HFFc6 (cell line): ENCODE results near the gene HBE1. TPM values are rescaled to one million over a fixed set of nuclear protein-coding genes. Genes with fewer than 3 reads are reported as not detected.

Experiments
- DNase-seq: peaks from one replicate; pipeline ENCODE4 v3.0.0-alpha.2; 2018
- H3K27ac Mint-ChIP-seq: 2 replicates; pipeline ENCODE4 v1.8.0; 2020; ENCODE audit warnings: mild to moderate bottlenecking, mixed read lengths
- H3K27me3 Mint-ChIP-seq: 2 replicates; pipeline ENCODE4 v1.8.0; 2021; ENCODE audit warnings: mild to moderate bottlenecking, moderate library complexity, mixed read lengths; ENCODE audit not compliant: insufficient read depth
- H3K36me3 Mint-ChIP-seq: 2 replicates; pipeline ENCODE4 v1.8.0; 2021; ENCODE audit warnings: low read depth, mixed read lengths
- H3K4me1 Mint-ChIP-seq: 2 replicates; pipeline ENCODE4 v1.8.0; 2020; ENCODE audit warnings: low read depth, mixed read lengths
- H3K4me3 Mint-ChIP-seq: 2 replicates; pipeline ENCODE4 v1.8.0; 2020; ENCODE audit warnings: mild to moderate bottlenecking, moderate library complexity, mixed read lengths
- H3K9me3 Mint-ChIP-seq: 2 replicates; pipeline ENCODE4 v1.8.0; 2020; ENCODE audit warnings: mild to moderate bottlenecking, mixed read lengths
- total RNA-seq, 6 experiments: library from RNA; stranded (reverse); fragmentation: NEBNext Ultra II Directional; extraction: Animal tissue kit (Norgen Biotek cat#: 25700); gene quantifications; 2 replicates in 1 of 6; 3 replicates in 5 of 6; pipeline ENCODE4 v1.2.3, GENCODE V29; 2021
- TF ChIP-seq, protein P1 (sequence below): fragments of 200-600 bp; sonication (generic); IDR thresholded peaks from 2 replicates; pipeline ENCODE4 v1.5.0; 2021; ENCODE audit warnings: antibody characterized with exemption, mild to moderate bottlenecking

HBE1 gene
- total RNA-seq, 6 experiments from 2014 or later = not detected

DNA sequence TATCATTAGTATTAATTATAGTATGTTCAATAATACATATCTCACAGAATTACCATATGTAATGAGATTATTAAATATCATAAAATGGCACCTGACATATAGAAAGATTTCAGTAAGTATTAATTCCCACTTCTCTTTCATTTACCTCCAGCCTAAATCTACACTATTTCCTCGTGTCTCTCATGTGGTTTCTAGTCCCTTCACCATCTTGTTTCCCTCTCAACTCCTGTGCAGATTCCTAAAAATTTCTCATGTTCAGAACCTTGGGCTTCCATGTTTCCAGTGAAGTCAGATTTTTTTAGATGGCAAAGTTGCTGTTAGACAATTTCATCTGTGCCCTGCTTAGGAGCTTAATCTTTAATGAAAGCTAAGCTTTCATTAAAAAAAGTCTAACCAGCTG, 14.1 kb upstream of the HBE1 start:
- H3K27me3 Mint-ChIP-seq = no peaks in the 10 kb centered on the region
- no peaks in the 10 kb centered on the region for H3K36me3 Mint-ChIP-seq
- no peak for DNase-seq
- TF ChIP-seq, protein P1, sequence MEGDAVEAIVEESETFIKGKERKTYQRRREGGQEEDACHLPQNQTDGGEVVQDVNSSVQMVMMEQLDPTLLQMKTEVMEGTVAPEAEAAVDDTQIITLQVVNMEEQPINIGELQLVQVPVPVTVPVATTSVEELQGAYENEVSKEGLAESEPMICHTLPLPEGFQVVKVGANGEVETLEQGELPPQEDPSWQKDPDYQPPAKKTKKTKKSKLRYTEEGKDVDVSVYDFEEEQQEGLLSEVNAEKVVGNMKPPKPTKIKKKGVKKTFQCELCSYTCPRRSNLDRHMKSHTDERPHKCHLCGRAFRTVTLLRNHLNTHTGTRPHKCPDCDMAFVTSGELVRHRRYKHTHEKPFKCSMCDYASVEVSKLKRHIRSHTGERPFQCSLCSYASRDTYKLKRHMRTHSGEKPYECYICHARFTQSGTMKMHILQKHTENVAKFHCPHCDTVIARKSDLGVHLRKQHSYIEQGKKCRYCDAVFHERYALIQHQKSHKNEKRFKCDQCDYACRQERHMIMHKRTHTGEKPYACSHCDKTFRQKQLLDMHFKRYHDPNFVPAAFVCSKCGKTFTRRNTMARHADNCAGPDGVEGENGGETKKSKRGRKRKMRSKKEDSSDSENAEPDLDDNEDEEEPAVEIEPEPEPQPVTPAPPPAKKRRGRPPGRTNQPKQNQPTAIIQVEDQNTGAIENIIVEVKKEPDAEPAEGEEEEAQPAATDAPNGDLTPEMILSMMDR = no peak
- no peak overlapping the region for H3K4me3 Mint-ChIP-seq
- no peak overlapping the region for H3K27ac Mint-ChIP-seq
- peaks cover 64% of the 10 kb centered on the region for H3K4me1 Mint-ChIP-seq
- no peaks in the 10 kb centered on the region for H3K9me3 Mint-ChIP-seq

GRCh38 chr11:5283086-5283485, 13.3 kb upstream of the HBE1 start:
- TF ChIP-seq, protein P1 = no peak
- Mint-ChIP-seq H3K4me1 (peaks cover 58% of the 10 kb centered on the region), H3K27me3 (no peaks in the 10 kb centered on the region), H3K36me3 (no peaks in the 10 kb centered on the region), H3K9me3 (no peaks in the 10 kb centered on the region), H3K4me3 (no peak overlapping the region), H3K27ac (no peak overlapping the region)
- DNase-seq = no peak

DNA sequence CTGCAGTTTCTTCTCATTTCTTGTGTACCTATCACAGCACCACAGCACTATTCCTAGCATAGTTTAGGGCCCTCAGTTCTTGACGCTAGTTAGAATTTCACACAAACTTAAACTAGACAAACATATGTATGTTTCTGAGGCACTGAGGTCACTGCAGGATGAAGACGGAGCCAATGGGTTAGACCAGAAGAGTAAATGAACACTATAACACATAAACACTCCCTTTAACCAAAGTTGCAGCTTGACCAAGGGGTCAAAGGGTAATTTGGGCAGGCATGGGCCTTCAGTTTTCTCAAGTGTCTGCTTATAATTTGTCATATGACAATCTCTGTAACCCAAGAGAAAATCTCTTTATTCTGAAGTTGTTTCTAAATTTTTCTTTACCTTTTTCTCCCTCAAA, 12.9 kb upstream of the HBE1 start:
- no peak for DNase-seq
- no peaks in the 10 kb centered on the region for H3K27me3 Mint-ChIP-seq
- H3K36me3 Mint-ChIP-seq = no peaks in the 10 kb centered on the region
- H3K27ac Mint-ChIP-seq = no peak overlapping the region
- TF ChIP-seq, protein P1 = no peak
- no peak overlapping the region for H3K4me3 Mint-ChIP-seq
- no peaks in the 10 kb centered on the region for H3K9me3 Mint-ChIP-seq
- H3K4me1 Mint-ChIP-seq = peaks cover 58% of the 10 kb centered on the region

DNA sequence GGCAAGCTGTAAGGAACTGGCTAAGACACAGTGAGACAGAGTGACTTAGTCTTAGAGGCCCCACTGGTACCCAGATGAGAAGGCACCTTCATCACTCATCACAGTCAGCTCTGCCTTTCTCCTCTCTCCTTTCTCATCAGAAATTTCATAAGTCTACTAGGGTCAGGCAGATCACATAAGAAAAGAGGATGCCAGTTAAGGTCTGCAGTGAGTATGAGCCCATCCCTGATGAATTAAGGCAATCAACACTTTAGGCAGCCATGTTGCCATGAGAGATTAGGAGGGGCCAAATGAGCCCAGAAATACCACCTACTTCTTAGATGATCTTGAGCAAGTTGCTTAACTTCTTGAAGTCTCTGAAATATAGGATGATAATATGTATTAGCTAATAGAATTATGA, 11.9 kb upstream of the HBE1 start:
- no peak for DNase-seq
- Mint-ChIP-seq H3K9me3 (no peaks in the 10 kb centered on the region), H3K4me3 (no peak overlapping the region)

DNA sequence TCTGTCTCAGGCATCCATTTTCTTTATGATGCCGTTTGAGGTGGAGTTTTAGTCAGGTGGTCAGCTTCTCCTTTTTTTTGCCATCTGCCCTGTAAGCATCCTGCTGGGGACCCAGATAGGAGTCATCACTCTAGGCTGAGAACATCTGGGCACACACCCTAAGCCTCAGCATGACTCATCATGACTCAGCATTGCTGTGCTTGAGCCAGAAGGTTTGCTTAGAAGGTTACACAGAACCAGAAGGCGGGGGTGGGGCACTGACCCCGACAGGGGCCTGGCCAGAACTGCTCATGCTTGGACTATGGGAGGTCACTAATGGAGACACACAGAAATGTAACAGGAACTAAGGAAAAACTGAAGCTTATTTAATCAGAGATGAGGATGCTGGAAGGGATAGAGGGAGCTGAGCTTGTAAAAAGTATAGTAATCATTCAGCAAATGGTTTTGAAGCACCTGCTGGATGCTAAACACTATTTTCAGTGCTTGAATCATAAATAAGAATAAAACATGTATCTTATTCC, 10.9 kb upstream of the HBE1 start:
- peak; percentile 99 for DNase-seq
- Mint-ChIP-seq H3K36me3 (no peaks in the 10 kb centered on the region), H3K27me3 (no peaks in the 10 kb centered on the region), H3K27ac (peak overlapping the region; percentile 83), H3K9me3 (no peaks in the 10 kb centered on the region), H3K4me1 (peaks cover 45% of the 10 kb centered on the region), H3K4me3 (peak overlapping the region; percentile 32)
- TF ChIP-seq, protein P1 = no peak

More for the DNA sequence above, 11.9 kb upstream of the HBE1 start:
- H3K27me3 Mint-ChIP-seq = no peaks in the 10 kb centered on the region
- H3K36me3 Mint-ChIP-seq = no peaks in the 10 kb centered on the region
- peaks cover 52% of the 10 kb centered on the region for H3K4me1 Mint-ChIP-seq
- TF ChIP-seq, protein P1 = no peak
- peak overlapping the region; percentile 83 for H3K27ac Mint-ChIP-seq
